ENCODE measurements around the gene SEMA6A. TPM values are rescaled to one million over a fixed set of nuclear protein-coding genes. Genes with fewer than 3 reads are reported as not detected.
"Not testable (repeated sequence)": the region's sequence is repeated elsewhere in the genome, so short reads cannot be mapped to it uniquely, and the experiment has no call there.

SEMA6A gene
- total RNA-seq, 1 donor from 2014 or later: 37.8 TPM

GRCh38 chr5:116553366-116553765, 21.3 kb downstream of the SEMA6A start:
- DNase-seq (ENCODE audit: low spot score): no peak

GRCh38 chr5:116550082-116550481, 24.5 kb downstream of the SEMA6A start:
- no peak for DNase-seq (ENCODE audit: low spot score)

- DNase-seq (ENCODE audit: low spot score): no peak
Measured at GRCh38 chr5:116546743-116547124, 27.9 kb downstream of the SEMA6A start.

- no peak for DNase-seq (ENCODE audit: low spot score)
Measured at GRCh38 chr5:116546033-116546742, 28.4 kb downstream of the SEMA6A start.

GRCh38 chr5:116545465-116545864, 29.2 kb downstream of the SEMA6A start:
- DNase-seq (ENCODE audit: low spot score): not testable (repeated sequence)

GRCh38 chr5:116544531-116545241, 29.9 kb downstream of the SEMA6A start:
- no peak for DNase-seq (ENCODE audit: low spot score)

GRCh38 chr5:116543501-116543900, 31.1 kb downstream of the SEMA6A start:
- DNase-seq (ENCODE audit: low spot score): no peak

GRCh38 chr5:116542619-116543018, 32.0 kb downstream of the SEMA6A start:
- DNase-seq (ENCODE audit: low spot score): no peak

GRCh38 chr5:116539222-116539621, 35.4 kb downstream of the SEMA6A start:
- DNase-seq (ENCODE audit: low spot score): no peak

GRCh38 chr5:116536316-116537083, 38.1 kb downstream of the SEMA6A start:
- DNase-seq (ENCODE audit: low spot score): no peak

- no peak for DNase-seq (ENCODE audit: low spot score)
Measured at GRCh38 chr5:116534964-116535651, 39.5 kb downstream of the SEMA6A start.

GRCh38 chr5:116532762-116533525, 41.7 kb downstream of the SEMA6A start:
- DNase-seq (ENCODE audit: low spot score): no peak

GRCh38 chr5:116531635-116532034, 43.0 kb downstream of the SEMA6A start:
- no peak for DNase-seq (ENCODE audit: low spot score)

- DNase-seq (ENCODE audit: low spot score): no peak
Measured at GRCh38 chr5:116531117-116531516, 43.5 kb downstream of the SEMA6A start.

- DNase-seq (ENCODE audit: low spot score): no peak
Measured at GRCh38 chr5:116530276-116530675, 44.3 kb downstream of the SEMA6A start.

- no peak for DNase-seq (ENCODE audit: low spot score)
Measured at GRCh38 chr5:116529615-116530014, 45.0 kb downstream of the SEMA6A start.

GRCh38 chr5:116528519-116529234, 45.9 kb downstream of the SEMA6A start:
- DNase-seq (ENCODE audit: low spot score): no peak

- no peak for DNase-seq (ENCODE audit: low spot score)
Measured at GRCh38 chr5:116527582-116527981, 47.0 kb downstream of the SEMA6A start.

GRCh38 chr5:116525674-116526073, 48.9 kb downstream of the SEMA6A start:
- DNase-seq (ENCODE audit: low spot score): no peak

- no peak for DNase-seq (ENCODE audit: low spot score)
Measured at GRCh38 chr5:116524966-116525365, 49.7 kb downstream of the SEMA6A start.
